ENCODE measurements around the gene RGS14.
"Not testable (repeated sequence)": the region's sequence is repeated elsewhere in the genome, so short reads cannot be mapped to it uniquely, and the experiment has no call there.

The RGS14 gene

GRCh38 chr5:177356746-177357145 is 978 bp upstream of the RGS14 start:
- TF ChIP-seq CTCF (conservative IDR thresholded peaks at IDR 0.05; ENCODE audit: low read depth, low read length) = no peak
- DNase-seq (ENCODE audit: low read depth) = no peak
- no peak overlapping the region for H3K4me3 ChIP-seq (ENCODE audit: low read length)

- no peak overlapping the region for H3K4me3 ChIP-seq (ENCODE audit: low read length)
- TF ChIP-seq CTCF (conservative IDR thresholded peaks at IDR 0.05; ENCODE audit: low read depth, low read length) = no peak
- DNase-seq (ENCODE audit: low read depth) = no peak
These were observed 622 bp upstream of the RGS14 start for GRCh38 chr5:177357146-177357458.

GRCh38 chr5:177358370-177358819 is 671 bp downstream of the RGS14 start:
- H3K4me3 ChIP-seq (ENCODE audit: low read length) = no peak overlapping the region
- no peak for TF ChIP-seq CTCF (conservative IDR thresholded peaks at IDR 0.05; ENCODE audit: low read depth, low read length)
- DNase-seq (ENCODE audit: low read depth) = no peak

- no peak for DNase-seq (ENCODE audit: low read depth)
- no peak for TF ChIP-seq CTCF (conservative IDR thresholded peaks at IDR 0.05; ENCODE audit: low read depth, low read length)
- no peak overlapping the region for H3K4me3 ChIP-seq (ENCODE audit: low read length)
These were observed 1.7 kb downstream of the RGS14 start for GRCh38 chr5:177359451-177359851.

- no peak overlapping the region for H3K4me3 ChIP-seq (ENCODE audit: low read length)
- no peak for TF ChIP-seq CTCF (conservative IDR thresholded peaks at IDR 0.05; ENCODE audit: low read depth, low read length)
- no peak for DNase-seq (ENCODE audit: low read depth)
These were observed 2.1 kb downstream of the RGS14 start for GRCh38 chr5:177359860-177360259.

GRCh38 chr5:177360740-177361139 is 3.0 kb downstream of the RGS14 start:
- not testable (repeated sequence) for DNase-seq (ENCODE audit: low read depth); H3K4me3 ChIP-seq (ENCODE audit: low read length)

- H3K4me3 ChIP-seq (ENCODE audit: low read length) = no peak overlapping the region
- no peak for DNase-seq (ENCODE audit: low read depth)
- TF ChIP-seq CTCF (conservative IDR thresholded peaks at IDR 0.05; ENCODE audit: low read depth, low read length) = no peak
These were observed 3.9 kb downstream of the RGS14 start for GRCh38 chr5:177361418-177362291.
